Adrenal gland (tissue), 19 donors: Measurements from ENCODE around the gene C11orf58. TPM values are rescaled to one million over a fixed set of nuclear protein-coding genes. Genes with fewer than 3 reads are reported as not detected.

Experiments used
- DNase-seq, 7 donors: peaks; one replicate each; pipeline ENCODE4 v3.0.0-alpha.2; 2019 to 2020
- H3K27ac ChIP-seq, 5 donors: fragments of 200-600 bp; sonication (generic) in 4 of 5; 1 replicate in 3 of 5; 2 replicates in 2 of 5; pipeline versions ENCODE4 v1.5.1 to v1.8.0; 2016 to 2020; ENCODE audit warnings: mild to moderate bottlenecking in 1 of 5
- H3K27me3 ChIP-seq: fragments of 200-600 bp; 2 replicates; pipeline ENCODE4 v1.8.0; 2021
- H3K36me3 ChIP-seq, 2 donors: fragments of 200-600 bp; replicated peaks in 1 of 2; 1 replicate in 1 of 2; 2 replicates in 1 of 2; pipeline versions ENCODE4 v1.5.1 to v1.8.0; 2018 to 2022
- H3K4me1 ChIP-seq, 2 donors: fragments of 200-600 bp; replicated peaks in 1 of 2; 1 replicate in 1 of 2; 2 replicates in 1 of 2; pipeline versions ENCODE4 v1.5.1 to v1.8.0; 2018 to 2021
- H3K4me3 ChIP-seq, 4 donors: fragments of 200-600 bp; sonication (generic) in 3 of 4; one replicate each; pipeline ENCODE4 v1.5.1; 2016 to 2018
- H3K9me3 ChIP-seq, 3 donors: fragments of 200-600 bp; sonication (generic) in 1 of 3; replicated peaks in 1 of 3; 1 replicate in 2 of 3; 2 replicates in 1 of 3; pipeline versions ENCODE4 v1.5.1 to v1.8.0; 2016 to 2021
- POLR2A ChIP-seq, 2 donors: fragments of 450-650 bp; IDR thresholded peaks; one replicate each; pipeline ENCODE4 v1.6.1; 2017; ENCODE audit warnings: antibody characterized with exemption in 2 of 2, mild to moderate bottlenecking in 2 of 2, moderate library complexity in 1 of 2
- WGBS, 4 donors: extraction: QIAGEN DNeasy Blood & Tissue Kit in 2 of 4; methylation state at CpG; one replicate each; pipeline versions ENCODE4 v1.1.5 to v1.1.7; 2013 to 2017; 5-methylcytosine and 5-hydroxymethylcytosine counted together
- intact Hi-C, 2 donors: fragments of 100-400 bp; cut with DNase I; formaldehyde crosslinking; loops; one replicate each; pipeline versions ENCODE4 v1.14.1 to v1.15.0; 2022 to 2023
- long read RNA-seq, 10 donors: library from polyadenylated mRNA in 3 of 10; unstranded in 2 of 10; stranded (forward) in 1 of 10; transcript quantifications; one replicate each; pipeline ENCODE4 v2.0.0 and lab custom pipeline, GENCODE V29; 2021 to 2026
- polyA plus RNA-seq, 3 donors: library from polyadenylated mRNA; stranded (reverse); fragments of 200-250 nt in 2 of 3; fragments of 350-450 nt in 1 of 3; fragmentation: Illumina TruSeq in 1 of 3; extraction: RNeasy Lipid Tissue Mini Kit (QIAGEN cat#74804) in 1 of 3; gene quantifications; one replicate each; pipeline ENCODE4 v1.2.3, GENCODE V29; 2013 to 2014
- total RNA-seq, 9 donors: library from RNA; depleted of rRNA in 4 of 9; stranded (reverse); fragments of >200 nt in 4 of 9; fragments of 120-200 nt in 1 of 9; fragmentation: NEBNext Ultra II Directional in 1 of 9; extraction: Animal tissue kit (Norgen Biotek cat#: 25700) in 1 of 9; gene quantifications; one replicate each; pipeline versions ENCODE4 v1.1.0 to v1.2.4, GENCODE V29; 2013 to 2023
- TF ChIP-seq, protein P1 (sequence below), 6 experiments: fragments of 450-650 bp in 4 of 6; fragments of 200-600 bp in 2 of 6; sonication (generic) in 1 of 6; IDR thresholded peaks; 1 replicate in 5 of 6; 2 replicates in 1 of 6; pipeline versions ENCODE4 v1.5.1 to v1.8.0; 2016 to 2021; ENCODE audit warnings: antibody characterized with exemption in 6 of 6, mild to moderate bottlenecking in 2 of 6, moderate library complexity in 1 of 6
- donor health status: healthy with polysubstance abuse.
- donor health status: Bipolar disorder and iron deficiency.
- donor health status: DM: yes; HTN: yes; CAD: no.
- donor health status: DM: no; HTN: no; CAD: no.
- donor health status: DM: no; HTN: no; CAD: no.
- donor health status: DM: yes; HTN: yes; CAD: no.

Gene C11orf58
- 100 to 1,000 TPM; 107 to 297 (median 127) TPM for total RNA-seq
- 100 to 1,000 TPM in 1 of 3 donors, 10 to 100 TPM in 2; 63.7 to 251 (median 85.7) TPM for polyA plus RNA-seq
- long read RNA-seq, donor 1, full-length matches to known transcripts, result 181 of 226 reads
- long read RNA-seq, donor 1, partial matches to known transcripts, result 27 of 226 reads
- long read RNA-seq, donor 1, other reads (novel, unspliced or antisense), result 18 of 226 reads
- long read RNA-seq, donor 2, full-length matches to known transcripts, result 129 of 160 reads
- long read RNA-seq, donor 2, partial matches to known transcripts, result 31 of 160 reads
- long read RNA-seq, donor 2, other reads (novel, unspliced or antisense), result 0 of 160 reads
- long read RNA-seq, donor 3, full-length matches to known transcripts, result 113 of 154 reads
- long read RNA-seq, donor 3, partial matches to known transcripts, result 33 of 154 reads
- long read RNA-seq, donor 3, other reads (novel, unspliced or antisense), result 8 of 154 reads
- long read RNA-seq, donor 4, transcript C11orf58-201 (5 exons, 2,049 nt), result major isoform, 119 of 146 reads
- long read RNA-seq, donor 4, partial matches to known transcripts, result 0 of 146 reads
- long read RNA-seq, donor 4, other reads (novel, unspliced or antisense), result 19 of 146 reads
- long read RNA-seq, donor 5, transcript C11orf58-201 (5 exons, 2,049 nt), result major isoform, 227 of 249 reads
- long read RNA-seq, donor 5, partial matches to known transcripts, result 2 of 249 reads
- long read RNA-seq, donor 5, other reads (novel, unspliced or antisense), result 16 of 249 reads
- long read RNA-seq, donor 6, transcript C11orf58-201 (5 exons, 2,049 nt), result major isoform, 79 of 100 reads
- long read RNA-seq, donor 6, transcript C11orf58-206 (3 exons, 762 nt), result minor isoform, 7 of 100 reads
- long read RNA-seq, donor 6, partial matches to known transcripts, result 0 of 100 reads
- long read RNA-seq, donor 6, other reads (novel, unspliced or antisense), result 12 of 100 reads
- long read RNA-seq, donor 7, full-length matches to known transcripts, result 77 of 89 reads
- long read RNA-seq, donor 7, partial matches to known transcripts, result 12 of 89 reads
- long read RNA-seq, donor 7, other reads (novel, unspliced or antisense), result 0 of 89 reads
- long read RNA-seq, donor 8, full-length matches to known transcripts, result 230 of 267 reads
- long read RNA-seq, donor 8, partial matches to known transcripts, result 26 of 267 reads
- long read RNA-seq, donor 8, other reads (novel, unspliced or antisense), result 11 of 267 reads
- long read RNA-seq, donor 9, full-length matches to known transcripts, result 114 of 146 reads
- long read RNA-seq, donor 9, partial matches to known transcripts, result 20 of 146 reads
- long read RNA-seq, donor 9, other reads (novel, unspliced or antisense), result 12 of 146 reads
- long read RNA-seq, donor 10, full-length matches to known transcripts, result 110 of 110 reads
- long read RNA-seq, donor 10, partial matches to known transcripts, result 0 of 110 reads
- long read RNA-seq, donor 10, other reads (novel, unspliced or antisense), result 0 of 110 reads

DNA sequence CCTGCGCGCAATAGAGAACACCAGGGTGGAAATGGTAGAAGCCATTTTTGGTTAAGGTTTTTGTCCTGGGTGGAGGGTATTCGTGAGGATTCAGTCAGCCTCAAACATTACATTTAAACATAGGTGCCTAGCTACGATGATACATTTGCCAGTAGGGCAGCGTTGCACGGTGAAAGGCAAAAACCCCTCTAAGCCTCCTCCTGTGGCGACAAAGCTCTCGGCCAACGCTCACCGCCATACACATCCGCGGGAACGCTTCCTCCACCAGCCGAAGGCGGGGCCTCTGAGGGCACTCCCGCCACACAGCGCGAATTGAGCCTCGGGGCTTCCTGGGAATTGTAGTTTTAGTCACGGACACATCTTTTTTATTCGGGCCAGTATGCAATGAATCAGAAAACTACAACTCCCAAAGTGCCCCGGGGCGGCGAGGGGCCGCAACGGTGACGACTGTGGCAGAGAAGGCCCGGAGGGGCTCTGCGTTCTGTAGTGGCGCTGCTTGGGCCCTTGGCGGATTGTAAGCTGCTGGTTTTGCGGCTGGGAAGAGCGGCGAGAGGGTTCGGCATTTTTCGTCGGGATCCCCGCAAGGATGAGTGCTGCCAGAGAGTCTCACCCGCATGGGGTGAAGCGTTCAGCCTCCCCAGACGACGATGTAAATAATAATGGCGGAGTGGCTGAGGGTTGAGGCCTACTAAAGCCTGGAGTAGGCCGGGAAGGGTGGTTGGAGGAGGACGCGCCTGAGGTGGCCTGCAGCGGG lies at the start of gene C11orf58:
Gene C11orf58, plus strand, starts transcription at position 455 of the 754 bp plus-strand sequence. Its CDS starts 132 bp downstream, at position 587.
- 0 to 1% (median 1%) methylated on average over 30 to 47 of the region's 47 CpGs for WGBS, 4 donors
- intact Hi-C loops, result no loop called here

DNA sequence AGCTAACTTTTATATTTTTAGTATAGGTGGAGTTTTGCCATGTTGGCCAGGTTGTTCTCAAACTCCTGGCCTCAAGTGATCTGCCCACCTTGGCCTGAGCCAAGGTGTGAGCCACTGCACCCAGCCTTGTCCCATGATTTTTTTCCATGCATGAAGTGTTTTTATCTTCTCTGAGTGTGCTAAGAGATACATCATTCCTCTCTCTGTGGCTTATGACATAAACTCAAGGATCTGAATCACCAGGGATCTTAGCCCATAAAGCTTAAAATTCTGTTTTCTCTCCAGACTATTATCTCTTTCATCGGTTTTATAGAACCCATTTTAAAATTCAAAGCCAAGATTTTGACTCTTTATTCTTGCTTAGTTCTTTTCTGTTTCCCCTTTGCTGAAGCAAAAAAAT lies 48.4 kb upstream of the C11orf58 start:
- no peak for DNase-seq
- intact Hi-C loops, result no loop called here
- Histone ChIP-seq H3K27me3 (no peaks in the 10 kb centered on the region), H3K4me1 (no peaks in the 10 kb centered on the region), H3K27ac (no peak overlapping the region), H3K36me3 (no peaks in the 10 kb centered on the region), H3K9me3 (no peaks in the 10 kb centered on the region), H3K4me3 (no peak overlapping the region)
- 63 to 80% (median 75%) methylated on average over 1 of the region's 1 CpG for WGBS, 4 donors
- TF ChIP-seq, protein P1, sequence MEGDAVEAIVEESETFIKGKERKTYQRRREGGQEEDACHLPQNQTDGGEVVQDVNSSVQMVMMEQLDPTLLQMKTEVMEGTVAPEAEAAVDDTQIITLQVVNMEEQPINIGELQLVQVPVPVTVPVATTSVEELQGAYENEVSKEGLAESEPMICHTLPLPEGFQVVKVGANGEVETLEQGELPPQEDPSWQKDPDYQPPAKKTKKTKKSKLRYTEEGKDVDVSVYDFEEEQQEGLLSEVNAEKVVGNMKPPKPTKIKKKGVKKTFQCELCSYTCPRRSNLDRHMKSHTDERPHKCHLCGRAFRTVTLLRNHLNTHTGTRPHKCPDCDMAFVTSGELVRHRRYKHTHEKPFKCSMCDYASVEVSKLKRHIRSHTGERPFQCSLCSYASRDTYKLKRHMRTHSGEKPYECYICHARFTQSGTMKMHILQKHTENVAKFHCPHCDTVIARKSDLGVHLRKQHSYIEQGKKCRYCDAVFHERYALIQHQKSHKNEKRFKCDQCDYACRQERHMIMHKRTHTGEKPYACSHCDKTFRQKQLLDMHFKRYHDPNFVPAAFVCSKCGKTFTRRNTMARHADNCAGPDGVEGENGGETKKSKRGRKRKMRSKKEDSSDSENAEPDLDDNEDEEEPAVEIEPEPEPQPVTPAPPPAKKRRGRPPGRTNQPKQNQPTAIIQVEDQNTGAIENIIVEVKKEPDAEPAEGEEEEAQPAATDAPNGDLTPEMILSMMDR (IDR thresholded peaks at IDR 0.05), result no peak
- no peak for TF ChIP-seq POLR2A (IDR thresholded peaks at IDR 0.05)

More for the DNA sequence above, at the start of gene C11orf58:
- H3K9me3 ChIP-seq, result no peaks in the 10 kb centered on the region
- H3K4me3 ChIP-seq, result peak within 1 kb of the TSS; percentile 65 to 100 (median 81)
- H3K36me3 ChIP-seq, result no peaks in the 10 kb centered on the region
- H3K27me3 ChIP-seq, result no peaks in the 10 kb centered on the region
- DNase-seq, result peak; percentile 96 to 99 (median 97)
- TF ChIP-seq, protein P1 (IDR thresholded peaks at IDR 0.05), result no peak
- peak; percentile 83 to 94 for TF ChIP-seq POLR2A (IDR thresholded peaks at IDR 0.05)
- peaks cover 14 to 34% of the 10 kb centered on the region in 2 donors for H3K4me1 ChIP-seq
- peak within 1 kb of the TSS; percentile 70 to 95 (median 93) for H3K27ac ChIP-seq

DNA sequence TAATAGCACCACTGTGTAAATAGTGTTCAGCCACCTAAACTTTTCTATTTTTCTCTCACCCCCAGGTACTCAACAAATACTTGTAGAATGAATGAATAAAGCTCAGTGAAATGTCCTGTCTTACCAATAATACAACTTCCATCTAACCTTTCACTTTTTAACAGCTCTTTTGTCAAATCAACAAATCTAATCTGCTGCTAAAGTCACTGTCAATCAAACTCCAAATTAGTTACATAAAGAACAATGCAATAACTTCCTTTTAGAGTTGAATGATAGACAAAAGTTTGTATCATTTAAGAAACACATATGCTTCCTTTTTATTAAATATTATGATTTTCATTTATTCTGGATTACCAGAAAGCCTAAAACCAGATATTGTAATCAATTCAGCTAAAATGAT lies 34.7 kb upstream of the C11orf58 start:
- no peak for TF ChIP-seq POLR2A (IDR thresholded peaks at IDR 0.05)
- TF ChIP-seq, protein P1 (IDR thresholded peaks at IDR 0.05), result no peak

More for the DNA sequence above, 34.7 kb upstream of the C11orf58 start:
- H3K4me3 ChIP-seq, result no peak overlapping the region
- H3K27me3 ChIP-seq, result no peaks in the 10 kb centered on the region
- no peaks in the 10 kb centered on the region for H3K36me3 ChIP-seq
- intact Hi-C loops, result no loop called here
- H3K27ac ChIP-seq, result no peak overlapping the region
- no peaks in the 10 kb centered on the region for H3K9me3 ChIP-seq
- no peaks in the 10 kb centered on the region for H3K4me1 ChIP-seq
- no peak for DNase-seq
